Muscle layer of colon (tissue), 2 donors: ENCODE results near the gene FIBCD1.

Experiments
- H3K27ac ChIP-seq: one replicate; pipeline ENCODE4 v1.7.0; 2013; ENCODE audit warnings: low read depth, mild to moderate bottlenecking, low read length, moderate library complexity
- H3K27me3 ChIP-seq, 2 donors: one replicate each; pipeline ENCODE4 v1.7.0; 2013; ENCODE audit warnings: low read length in 2 of 2, mild to moderate bottlenecking in 2 of 2; ENCODE audit not compliant: insufficient read depth in 2 of 2, control insufficient read depth in 1 of 2
- H3K36me3 ChIP-seq: one replicate; pipeline ENCODE4 v1.7.0; 2013; ENCODE audit warnings: mild to moderate bottlenecking, low read length; ENCODE audit not compliant: insufficient read depth
- H3K4me1 ChIP-seq: one replicate; pipeline ENCODE4 v1.7.0; 2013; ENCODE audit warnings: mild to moderate bottlenecking, low read length; ENCODE audit not compliant: insufficient read depth
- H3K4me3 ChIP-seq, 2 donors: one replicate each; pipeline ENCODE4 v1.7.0; 2013; ENCODE audit warnings: low read length in 2 of 2, low read depth in 1 of 2, mild to moderate bottlenecking in 1 of 2, moderate library complexity in 1 of 2
- H3K9ac ChIP-seq: one replicate; pipeline ENCODE4 v1.7.0; 2013; ENCODE audit warnings: low read length
- H3K9me3 ChIP-seq: one replicate; pipeline ENCODE4 v1.7.0; 2013; ENCODE audit warnings: mild to moderate bottlenecking, low read length
- donor health status: abdominal sarcoma.
- donor health status: Adenocarcinoma of cecum.

Gene FIBCD1

GRCh38 chr9:130905902-130906734 lies 32.9 kb downstream of the FIBCD1 start:
- no peak overlapping the region for H3K27ac ChIP-seq
- H3K4me3 ChIP-seq: no peak overlapping the region
- no peaks in the 10 kb centered on the region for H3K4me1 ChIP-seq
- H3K9ac ChIP-seq: no peak overlapping the region
- no peaks in the 10 kb centered on the region for H3K36me3 ChIP-seq
- peaks cover 4 to 32% of the 10 kb centered on the region in 2 donors for H3K27me3 ChIP-seq
- no peaks in the 10 kb centered on the region for H3K9me3 ChIP-seq

GRCh38 chr9:130905125-130905901 lies 33.7 kb downstream of the FIBCD1 start:
- Histone ChIP-seq H3K36me3 (no peaks in the 10 kb centered on the region), H3K4me3 (no peak overlapping the region), H3K27me3 (peaks cover 4 to 36% of the 10 kb centered on the region in 2 donors), H3K4me1 (no peaks in the 10 kb centered on the region), H3K9ac (no peak overlapping the region), H3K9me3 (no peaks in the 10 kb centered on the region), H3K27ac (no peak overlapping the region)

GRCh38 chr9:130904070-130905044 lies 34.7 kb downstream of the FIBCD1 start:
- Histone ChIP-seq H3K4me3 (no peak overlapping the region), H3K27me3 (peaks cover 4 to 37% of the 10 kb centered on the region in 2 donors), H3K36me3 (no peaks in the 10 kb centered on the region), H3K4me1 (no peaks in the 10 kb centered on the region), H3K9me3 (no peaks in the 10 kb centered on the region), H3K9ac (no peak overlapping the region), H3K27ac (no peak overlapping the region)

GRCh38 chr9:130903194-130904069 lies 35.6 kb downstream of the FIBCD1 start:
- H3K27me3 ChIP-seq: peaks cover 4 to 37% of the 10 kb centered on the region in 2 donors
- H3K4me3 ChIP-seq: no peak overlapping the region
- H3K27ac ChIP-seq: no peak overlapping the region
- no peaks in the 10 kb centered on the region for H3K36me3 ChIP-seq
- no peak overlapping the region for H3K9ac ChIP-seq
- H3K4me1 ChIP-seq: no peaks in the 10 kb centered on the region
- H3K9me3 ChIP-seq: no peaks in the 10 kb centered on the region

DNA sequence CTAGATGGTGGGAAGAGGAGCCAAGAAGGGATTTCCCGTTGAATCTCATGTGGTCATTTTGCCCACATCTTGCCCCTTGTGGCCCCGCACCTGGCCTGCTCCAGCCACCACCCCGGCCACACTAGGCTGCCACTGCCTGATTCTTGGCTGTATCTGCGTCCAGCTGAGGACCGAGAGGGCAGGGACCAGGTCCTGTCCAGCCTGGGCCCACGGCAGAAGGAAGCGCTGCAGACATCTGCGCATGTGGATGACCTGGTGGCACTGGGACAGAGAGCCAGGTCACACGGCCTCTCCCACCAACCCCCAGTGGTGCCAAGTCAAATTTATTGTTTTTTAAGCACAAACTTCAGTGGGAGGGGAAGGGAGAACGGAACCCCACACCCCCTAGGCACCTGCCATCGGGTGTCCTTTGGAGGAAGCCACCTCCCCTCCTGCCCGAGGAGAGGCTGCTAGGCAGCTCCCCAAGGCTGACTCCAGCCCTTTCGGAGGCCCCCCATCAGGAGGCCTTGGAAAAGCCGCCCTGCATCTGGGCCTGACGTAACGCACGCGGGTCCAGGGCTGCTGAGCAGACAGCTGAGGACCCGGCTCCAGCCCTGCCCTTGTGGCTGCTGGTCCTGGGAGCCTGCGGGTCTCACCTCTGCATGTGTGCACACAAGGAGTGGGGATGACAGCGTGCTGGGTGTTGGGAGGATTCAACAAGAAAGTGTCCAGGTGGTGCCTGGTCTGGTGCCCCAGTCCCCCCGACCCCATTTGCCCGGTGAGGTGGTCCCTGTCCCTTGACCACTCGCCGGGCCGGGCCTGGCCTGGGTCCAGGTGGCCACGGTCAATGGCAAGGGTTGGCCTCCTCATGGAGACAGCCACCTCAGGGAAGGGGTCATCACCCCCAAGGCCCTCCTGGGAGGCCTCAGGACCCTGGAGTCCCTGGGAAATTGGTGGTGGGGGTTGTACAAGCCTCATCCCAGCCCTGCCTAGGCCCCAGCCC lies 36.6 kb downstream of the FIBCD1 start:
- Histone ChIP-seq H3K4me1 (no peaks in the 10 kb centered on the region), H3K9ac (no peak overlapping the region), H3K9me3 (no peaks in the 10 kb centered on the region), H3K4me3 (no peak overlapping the region), H3K27ac (no peak overlapping the region), H3K27me3 (peaks cover 4 to 44% of the 10 kb centered on the region in 2 donors), H3K36me3 (no peaks in the 10 kb centered on the region)

- no peaks in the 10 kb centered on the region for H3K36me3 ChIP-seq
- no peak overlapping the region for H3K9ac ChIP-seq
- peaks cover 4 to 48% of the 10 kb centered on the region in 2 donors for H3K27me3 ChIP-seq
- H3K4me3 ChIP-seq: no peak overlapping the region
- no peak overlapping the region for H3K27ac ChIP-seq
- H3K4me1 ChIP-seq: no peaks in the 10 kb centered on the region
- no peaks in the 10 kb centered on the region for H3K9me3 ChIP-seq
Observed at GRCh38 chr9:130901498-130902203, 37.4 kb downstream of the FIBCD1 start.

- Histone ChIP-seq H3K27me3 (peaks cover 4 to 48% of the 10 kb centered on the region in 2 donors), H3K4me3 (no peak overlapping the region), H3K4me1 (peaks cover 4% of the 10 kb centered on the region), H3K9ac (no peak overlapping the region), H3K27ac (no peak overlapping the region), H3K36me3 (no peaks in the 10 kb centered on the region), H3K9me3 (no peaks in the 10 kb centered on the region)
Observed at GRCh38 chr9:130900701-130901497, 38.1 kb downstream of the FIBCD1 start.

DNA sequence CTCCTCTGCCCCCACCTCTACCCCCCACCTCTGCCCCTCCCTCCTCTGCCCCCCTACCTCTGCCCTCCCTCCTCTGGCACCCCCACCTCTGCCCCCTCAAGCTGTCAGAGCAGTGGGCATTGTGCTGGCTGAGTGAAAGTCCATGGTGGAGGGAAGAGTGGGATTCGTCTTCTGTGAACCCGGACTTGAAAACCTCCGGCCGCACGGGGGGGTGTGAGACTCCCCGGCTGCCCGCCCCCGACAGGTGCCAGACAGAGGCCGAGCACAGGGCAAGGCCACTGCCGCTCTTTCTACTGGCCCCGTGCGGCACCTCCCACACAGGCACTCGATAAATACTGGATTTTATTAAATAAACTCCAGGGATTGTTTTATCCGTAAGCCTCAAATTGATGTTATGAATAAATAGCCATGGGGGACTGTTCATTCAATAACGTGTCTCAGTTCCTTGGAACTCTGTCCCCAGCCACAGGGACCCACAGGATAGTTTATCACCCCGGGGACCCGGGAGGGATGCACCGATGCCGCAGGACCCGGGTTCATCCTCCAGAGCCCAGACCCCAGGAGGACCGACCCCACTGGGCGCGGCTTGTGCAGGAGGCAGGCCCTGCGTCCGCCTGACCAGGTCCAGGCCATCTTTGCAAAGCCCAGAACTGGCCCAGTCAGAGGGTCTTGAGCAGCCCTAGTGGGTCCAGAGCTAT lies 39.8 kb downstream of the FIBCD1 start:
- Histone ChIP-seq H3K9ac (no peak overlapping the region), H3K4me3 (no peak overlapping the region), H3K27ac (no peak overlapping the region), H3K9me3 (no peaks in the 10 kb centered on the region), H3K36me3 (no peaks in the 10 kb centered on the region), H3K4me1 (peaks cover 21% of the 10 kb centered on the region), H3K27me3 (peaks cover 4 to 46% of the 10 kb centered on the region in 2 donors)
